HTR-8/SVneo (cell line): ENCODE results near the gene GKAP1.
"Not testable (repeated sequence)": the region's sequence is repeated elsewhere in the genome, so short reads cannot be mapped to it uniquely, and the experiment has no call there.

Experiments used
- DNase-seq: peaks from one replicate; pipeline ENCODE4 v3.0.0; 2011; ENCODE audit warnings: low spot score, mixed read lengths; ENCODE audit not compliant: insufficient read length
- FAIRE-seq: peaks from 2 replicates; lab custom pipeline; 2011; peaks lifted over from hg19 to GRCh38; lab: Jason Lieb, UNC

GKAP1 gene

DNA sequence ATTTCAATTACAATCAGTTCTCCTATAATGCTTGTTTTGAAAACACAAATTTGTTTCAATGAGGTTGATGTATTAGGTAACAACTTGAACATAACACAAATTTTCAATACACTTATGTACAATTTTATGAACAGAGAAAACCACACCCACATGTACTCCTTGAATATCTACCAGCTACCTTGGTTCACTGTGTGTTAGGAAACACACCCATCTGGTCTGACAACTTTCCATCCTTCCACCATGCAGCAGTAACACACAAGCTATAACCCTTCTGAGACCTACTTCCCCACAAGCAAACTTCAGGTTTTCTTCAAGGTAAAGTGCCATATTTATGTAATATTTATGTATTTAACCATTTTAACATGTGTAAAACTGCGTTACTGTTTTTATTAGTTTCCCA, 73.4 kb downstream of the GKAP1 start:
- no peak for FAIRE-seq
- no peak for DNase-seq

GRCh38 chr9:83733739-83734138, 83.8 kb downstream of the GKAP1 start:
- no peak for FAIRE-seq

DNA sequence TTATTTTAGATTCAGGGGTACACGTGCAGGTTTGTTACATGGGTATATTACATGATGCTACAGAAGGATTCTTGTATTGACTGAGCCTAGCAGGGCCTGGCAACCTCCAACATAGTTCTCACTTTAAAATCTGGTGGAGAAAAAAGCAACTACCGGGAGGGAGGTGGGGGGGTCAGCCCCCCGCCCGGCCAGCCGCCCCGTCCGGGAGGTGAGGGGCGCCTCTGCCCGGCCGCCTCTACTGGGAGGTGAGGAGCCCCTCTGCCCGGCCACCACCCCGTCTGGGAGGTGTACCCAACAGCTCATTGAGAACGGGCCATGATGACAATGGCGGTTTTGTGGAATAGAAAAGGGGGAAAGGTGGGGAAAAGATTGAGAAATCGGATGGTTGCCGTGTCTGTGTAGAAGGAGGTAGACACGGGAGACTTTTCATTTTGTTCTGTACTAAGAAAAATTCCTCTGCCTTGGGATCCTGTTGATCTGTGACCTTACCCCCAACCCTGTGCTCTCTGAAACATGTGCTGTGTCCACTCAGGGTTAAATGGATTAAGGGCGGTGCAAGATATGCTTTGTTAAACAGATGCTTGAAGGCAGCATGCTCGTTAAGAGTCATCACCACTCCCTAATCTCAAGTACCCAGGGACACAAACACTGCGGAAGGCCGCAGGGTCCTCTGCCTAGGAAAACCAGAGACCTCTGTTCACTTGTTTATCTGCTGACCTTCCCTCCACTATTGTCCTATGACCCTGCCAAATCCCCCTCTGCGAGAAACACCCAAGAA, 88.8 kb downstream of the GKAP1 start:
- not testable (repeated sequence) for DNase-seq, FAIRE-seq

More at GRCh38 chr9:83733739-83734138, 83.8 kb downstream of the GKAP1 start:
- no peak for DNase-seq

DNA sequence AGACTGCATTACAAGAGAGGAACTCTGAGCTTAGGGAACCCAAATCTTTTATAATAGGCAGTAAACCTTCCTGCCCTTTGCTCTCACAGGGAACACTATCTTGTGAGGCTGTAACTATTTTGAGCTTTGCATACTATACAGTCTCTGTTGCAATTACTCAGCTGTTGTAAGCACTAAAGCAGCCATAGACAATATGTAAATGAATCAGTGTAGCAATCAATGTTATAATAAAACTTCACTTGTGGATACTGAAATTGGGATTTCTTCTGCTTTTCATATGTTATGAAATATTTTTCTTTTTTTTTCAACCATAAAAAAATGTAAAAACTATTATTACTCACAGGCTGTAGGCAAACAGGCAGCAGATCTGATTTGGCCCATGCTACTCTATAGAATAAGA, 93.1 kb downstream of the GKAP1 start:
- FAIRE-seq (no peak), DNase-seq (no peak)

GRCh38 chr9:83722726-83723495, 94.7 kb downstream of the GKAP1 start:
- no peak for FAIRE-seq

GRCh38 chr9:83721509-83721908, 96.1 kb downstream of the GKAP1 start:
- FAIRE-seq (no peak), DNase-seq (no peak)

More at GRCh38 chr9:83722726-83723495, 94.7 kb downstream of the GKAP1 start:
- no peak for DNase-seq

DNA sequence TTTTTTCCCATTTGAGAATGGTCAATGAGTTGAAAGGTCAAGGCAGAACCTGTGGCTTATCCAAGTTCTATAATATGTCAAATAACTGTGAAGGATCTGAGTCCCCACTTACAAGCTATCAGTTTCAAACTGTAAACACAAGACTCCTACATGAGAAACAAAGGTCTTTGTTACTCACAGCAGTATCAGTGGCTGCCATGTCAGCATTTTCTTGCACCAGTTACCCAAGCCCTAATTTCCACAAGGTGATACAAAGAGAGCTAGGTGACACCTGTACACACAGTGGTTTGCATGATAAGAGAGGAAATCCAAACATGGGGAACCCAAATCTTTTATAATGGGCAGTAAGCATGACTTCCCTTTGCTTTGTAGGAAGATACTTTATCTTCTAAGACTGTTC, 101.8 kb downstream of the GKAP1 start:
- DNase-seq, result no peak
- FAIRE-seq, result no peak

- FAIRE-seq (no peak), DNase-seq (no peak)
Observed at GRCh38 chr9:83715221-83715620, 102.3 kb downstream of the GKAP1 start.

GRCh38 chr9:83714329-83714728, 103.2 kb downstream of the GKAP1 start:
- FAIRE-seq (no peak), DNase-seq (no peak)

GRCh38 chr9:83708515-83709158, 108.9 kb downstream of the GKAP1 start:
- DNase-seq, result peak; percentile 36
- no peak for FAIRE-seq

DNA sequence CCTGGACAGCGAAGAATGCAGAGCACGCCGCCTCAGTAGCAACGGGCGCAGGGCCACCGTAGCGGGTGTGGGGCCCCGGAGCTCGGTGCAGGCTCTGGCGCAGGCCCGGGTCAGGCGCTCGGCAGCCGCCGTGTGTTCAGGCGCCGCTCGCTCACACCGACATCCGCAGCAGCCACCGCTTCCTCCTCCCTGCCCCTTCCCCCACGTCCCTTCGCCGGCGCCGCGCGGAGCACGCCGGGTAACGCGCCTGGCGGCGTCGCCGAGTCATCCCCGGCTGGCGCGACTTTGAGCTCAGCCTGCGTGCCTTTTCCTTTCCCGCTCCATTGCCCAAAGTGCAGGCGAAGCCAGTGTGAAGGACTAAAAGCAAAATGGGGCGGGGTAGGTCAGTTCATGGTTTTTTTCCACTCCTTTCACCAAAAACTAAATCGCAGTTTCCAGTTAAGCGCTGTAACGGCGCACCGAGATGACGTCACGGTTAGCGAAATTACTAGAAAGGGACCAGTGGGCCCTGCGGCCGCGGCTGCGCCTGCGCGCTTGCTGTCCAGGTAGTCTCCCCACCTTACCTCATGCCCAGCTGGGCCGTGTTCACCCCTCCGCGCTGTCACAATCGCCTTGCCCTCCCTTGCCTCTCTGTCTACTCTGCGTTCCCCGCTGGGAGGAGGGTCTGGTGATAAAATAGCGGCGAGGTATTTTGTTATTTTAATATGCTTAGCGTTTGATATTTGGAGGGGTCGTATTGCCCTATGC, 109.6 kb downstream of the GKAP1 start, which contains the start of gene UBQLN1:
UBQLN1 (minus strand) TSS at position 191 of the 747 bp plus-strand sequence. CDS start 279 bp downstream, outside the sequence.
- DNase-seq (peak; percentile 93), FAIRE-seq (peak; percentile 51)

GRCh38 chr9:83707518-83707767, 110.1 kb downstream of the GKAP1 start:
- peak; percentile 57 for DNase-seq

DNA sequence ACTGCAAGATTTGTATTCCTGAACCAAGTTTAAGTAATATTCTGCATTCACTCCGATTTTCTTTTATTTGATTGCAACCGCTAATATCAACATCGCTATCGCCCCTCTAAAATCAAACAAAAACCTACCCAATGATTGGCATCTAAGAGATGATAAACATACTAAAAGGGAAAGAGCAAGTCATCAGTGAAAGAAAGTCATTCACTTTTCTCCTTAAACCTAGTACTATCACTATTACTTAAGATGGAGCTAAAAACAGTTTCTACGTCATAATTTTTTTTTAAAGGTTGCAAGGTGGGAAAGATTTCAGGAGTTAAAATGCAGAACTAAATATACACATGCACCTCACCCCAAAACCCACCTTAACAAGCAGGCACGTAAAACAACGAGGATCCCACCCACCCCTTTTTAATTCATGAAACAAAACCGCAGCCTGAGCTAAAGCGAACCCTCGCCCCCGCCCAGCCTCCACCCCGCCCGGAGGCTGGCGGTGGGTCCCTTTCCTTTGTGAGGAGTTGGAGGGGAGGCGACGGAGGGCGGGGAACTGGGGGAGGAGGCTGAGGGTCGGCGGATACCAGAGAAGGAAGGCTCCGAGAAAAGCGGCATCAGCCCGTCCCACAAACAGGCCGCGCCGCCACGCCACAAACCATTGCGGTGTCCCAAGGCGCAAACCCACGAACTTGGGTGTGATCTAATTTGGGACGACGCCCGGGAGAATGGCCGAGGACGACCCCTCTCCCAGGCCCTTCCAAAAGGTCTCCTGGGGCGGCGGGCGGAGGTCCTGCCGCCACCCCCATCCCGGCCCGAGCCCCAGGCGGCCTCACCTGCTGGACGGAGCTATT, 110.7 kb downstream of the GKAP1 start:
- no peak for FAIRE-seq
- no peak for DNase-seq

More at GRCh38 chr9:83707518-83707767, 110.1 kb downstream of the GKAP1 start:
- no peak for FAIRE-seq

DNA sequence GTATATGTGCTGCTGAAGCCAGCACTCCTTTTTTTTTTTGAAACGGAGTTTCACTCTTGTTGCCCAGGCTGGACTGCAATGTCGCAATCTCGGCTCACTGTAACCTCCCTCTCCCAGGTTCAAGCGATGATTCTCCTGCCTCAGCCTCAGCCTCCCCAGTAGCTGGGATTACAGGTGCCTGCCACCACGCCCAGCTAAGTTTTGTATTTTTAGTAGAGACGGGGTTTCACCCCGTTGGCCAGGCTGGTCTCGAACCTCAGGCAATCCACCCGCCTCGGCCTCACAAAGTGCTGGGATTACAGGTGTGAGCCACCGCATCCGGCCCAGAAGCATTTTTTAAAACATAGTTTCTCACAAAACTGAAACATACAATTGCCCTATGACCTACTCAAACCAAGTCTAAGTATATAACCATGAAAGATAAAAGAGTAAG, 112.3 kb downstream of the GKAP1 start:
- DNase-seq, FAIRE-seq: not testable (repeated sequence)

DNA sequence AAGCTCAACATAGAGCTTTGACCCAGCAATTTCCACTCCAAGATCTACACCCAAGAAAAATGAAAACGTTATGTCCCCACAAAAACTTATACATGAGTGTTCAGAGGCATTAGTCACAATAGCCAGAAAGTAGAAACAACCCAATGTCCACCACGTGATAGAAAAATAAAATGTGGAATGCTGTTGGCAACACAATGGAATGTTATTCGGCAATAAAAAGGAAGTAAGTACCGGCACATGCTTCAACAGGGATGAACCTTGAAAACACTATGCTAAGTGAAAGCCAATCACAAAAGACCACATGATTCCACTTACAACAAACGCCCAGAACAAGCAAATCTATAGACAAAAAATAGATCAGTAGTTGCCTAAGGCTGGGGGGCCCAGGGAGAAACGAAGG, 115.8 kb downstream of the GKAP1 start:
- DNase-seq (peak; percentile 17), FAIRE-seq (no peak)

- DNase-seq, result no peak
- no peak for FAIRE-seq
Observed at GRCh38 chr9:83701286-83701685, 116.3 kb downstream of the GKAP1 start.

- no peak for DNase-seq
- no peak for FAIRE-seq
Observed at GRCh38 chr9:83699615-83700014, 118.0 kb downstream of the GKAP1 start.

- FAIRE-seq (no peak), DNase-seq (no peak)
Observed at GRCh38 chr9:83698976-83699585, 118.5 kb downstream of the GKAP1 start.

DNA sequence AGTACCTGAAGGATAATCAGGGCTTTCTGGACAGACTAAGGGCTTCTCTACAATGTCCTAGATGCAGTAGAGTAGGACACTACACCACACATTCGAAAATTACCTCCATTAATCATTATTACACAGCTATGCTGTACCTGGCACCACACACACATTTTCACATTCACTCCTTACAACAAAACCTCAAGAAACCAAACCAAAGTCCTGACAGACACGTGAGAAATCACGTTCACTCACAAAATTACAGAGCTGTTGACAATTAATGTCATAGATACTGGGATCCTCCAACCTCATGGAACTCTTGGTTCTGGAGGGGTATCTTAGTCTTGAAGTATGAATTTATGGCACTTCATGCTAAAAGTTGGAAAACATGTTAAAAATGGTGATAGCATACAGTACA, 126.1 kb downstream of the GKAP1 start:
- DNase-seq (no peak), FAIRE-seq (no peak)
